Glomerular endothelial cell (primary cell): Measurements from ENCODE around the gene RIN3. TPM values are rescaled to one million over a fixed set of nuclear protein-coding genes. Genes with fewer than 3 reads are reported as not detected.

ENCODE experiments used
- DNase-seq: peaks from one replicate; pipeline ENCODE4 v3.0.0-alpha.2; 2011; ENCODE audit warnings: low read depth, low spot score; ENCODE audit errors: extremely low read depth
- total RNA-seq: library from RNA; depleted of rRNA; stranded (reverse); fragments of >200 nt; gene quantifications from 2 replicates; pipeline ENCODE4 v1.2.3, GENCODE V29; 2015

The RIN3 gene
- total RNA-seq, 1 donor from 2014 or later: 51.1 TPM

DNA sequence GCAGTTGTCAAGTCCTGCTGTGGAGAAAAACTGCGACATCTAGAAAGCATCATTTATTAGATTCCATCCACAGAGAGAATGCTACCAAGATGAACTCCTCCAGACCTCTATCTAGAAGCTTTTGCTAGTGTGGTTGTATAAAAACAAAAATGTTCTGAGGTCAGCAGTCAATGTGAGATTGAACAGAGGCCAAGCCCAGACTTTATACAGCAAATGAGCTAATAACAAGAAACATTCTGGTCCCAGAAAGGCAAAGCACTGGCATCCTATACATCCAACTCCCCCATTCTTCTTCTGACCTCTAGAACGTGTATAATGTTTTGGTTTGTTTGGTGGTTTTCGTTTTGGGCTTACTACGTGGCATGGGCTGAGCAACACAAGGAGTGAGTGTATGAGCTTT, 26.7 kb upstream of the RIN3 start:
- no peak for DNase-seq

- DNase-seq: no peak
These were observed 26.0 kb upstream of the RIN3 start for GRCh38 chr14:92487513-92488133.

GRCh38 chr14:92489394-92490238, 24.0 kb upstream of the RIN3 start:
- no peak for DNase-seq

DNA sequence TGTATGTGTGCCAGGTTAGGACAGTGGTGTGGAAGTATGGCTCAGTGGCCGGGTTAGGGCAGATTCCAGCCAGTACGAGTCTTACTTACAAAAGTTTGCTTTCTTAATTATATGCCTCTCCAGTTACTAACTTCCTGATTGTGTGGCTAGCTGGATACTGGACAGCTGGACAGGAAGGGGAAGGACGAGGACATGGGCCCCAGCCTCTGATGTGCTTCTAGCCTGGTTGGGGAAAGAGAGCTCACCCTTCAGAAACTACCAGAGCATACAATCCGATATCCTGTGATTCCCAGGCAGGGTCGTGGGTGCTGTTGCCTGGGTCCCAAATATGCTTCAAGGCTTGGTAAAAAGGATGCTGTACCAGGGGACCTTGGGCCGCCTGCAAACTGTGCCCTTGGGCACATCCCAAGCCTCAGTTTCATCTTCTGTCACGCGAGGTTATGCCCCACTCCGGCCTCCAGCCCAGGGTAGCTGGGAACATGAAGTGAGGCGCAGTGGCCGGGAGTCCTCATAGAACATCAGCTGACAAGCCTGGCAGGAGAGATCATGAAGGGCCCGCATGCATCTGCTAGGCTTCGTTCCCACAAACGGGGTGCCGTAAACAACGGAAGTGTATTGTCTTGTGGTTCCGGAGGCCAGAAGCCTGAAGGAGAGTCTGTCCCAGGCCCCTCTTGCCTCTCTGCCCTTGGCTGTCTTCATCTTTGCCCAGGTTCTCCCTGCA, 23.2 kb upstream of the RIN3 start:
- DNase-seq: no peak

DNA sequence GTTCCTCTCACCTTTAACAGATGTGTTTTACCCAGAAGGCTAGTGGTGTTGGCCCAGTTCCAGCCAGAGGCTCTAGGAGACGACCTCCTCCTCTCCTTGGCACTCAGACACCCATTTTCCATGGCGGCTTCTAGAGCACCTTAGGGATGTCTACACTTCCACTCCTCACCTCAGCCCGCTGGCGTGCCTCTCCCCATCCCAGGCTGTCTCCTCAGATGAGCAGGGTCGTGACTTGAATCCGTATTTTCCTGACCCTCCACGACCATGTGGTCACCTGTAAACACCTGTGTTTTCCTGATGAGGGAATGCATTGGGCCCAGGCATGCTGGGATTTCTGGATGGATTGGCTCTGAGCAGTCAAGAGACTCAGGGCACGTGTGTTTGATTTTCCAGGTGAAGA, 21.8 kb upstream of the RIN3 start:
- no peak for DNase-seq

DNA sequence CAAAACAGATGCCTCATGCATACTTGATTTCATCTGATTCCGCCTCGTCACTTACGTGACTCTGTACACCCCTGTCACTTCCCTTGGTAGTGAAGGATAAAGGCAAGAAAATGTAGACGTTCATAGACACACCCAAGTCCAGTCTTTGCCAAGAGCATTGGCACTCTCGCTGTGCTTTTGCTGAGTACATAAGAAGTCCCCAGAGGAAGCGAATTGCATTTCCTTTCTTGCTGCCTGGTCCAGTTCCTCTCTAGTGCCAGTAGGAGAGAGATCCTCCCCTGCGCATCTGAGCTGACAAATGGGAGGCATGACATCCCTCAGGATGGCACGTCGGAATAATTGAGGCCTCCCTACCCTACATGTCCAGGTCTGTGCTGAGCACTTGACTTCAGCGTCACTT, 21.3 kb upstream of the RIN3 start:
- no peak for DNase-seq

GRCh38 chr14:92493024-92493423, 20.6 kb upstream of the RIN3 start:
- no peak for DNase-seq

GRCh38 chr14:92493492-92493891, 20.1 kb upstream of the RIN3 start:
- DNase-seq: no peak

DNA sequence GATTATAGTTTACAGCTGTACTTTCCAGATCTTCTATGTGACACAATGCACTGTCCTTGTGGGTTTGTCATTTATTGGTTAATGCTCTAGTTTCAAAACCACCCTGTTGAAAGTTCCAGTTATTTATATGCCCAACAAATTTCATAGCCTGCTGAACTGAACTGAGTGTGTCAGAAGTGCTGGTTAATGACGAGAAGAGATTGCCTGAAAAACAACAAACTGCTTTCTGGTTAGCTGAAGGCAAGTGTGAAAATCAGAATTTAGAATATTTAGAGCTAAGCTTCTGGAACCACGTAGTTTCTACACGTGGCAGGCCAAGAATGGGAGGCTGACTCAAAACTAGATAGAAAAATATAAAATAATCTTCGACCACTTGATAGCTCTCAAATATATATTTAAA, 19.1 kb upstream of the RIN3 start:
- DNase-seq: no peak

GRCh38 chr14:92495027-92495426, 18.6 kb upstream of the RIN3 start:
- no peak for DNase-seq

GRCh38 chr14:92496191-92496857, 17.3 kb upstream of the RIN3 start:
- DNase-seq: no peak

- no peak for DNase-seq
These were observed 16.2 kb upstream of the RIN3 start for GRCh38 chr14:92497391-92497790.

GRCh38 chr14:92499234-92499633, 14.3 kb upstream of the RIN3 start:
- no peak for DNase-seq

- no peak for DNase-seq
These were observed 13.1 kb upstream of the RIN3 start for GRCh38 chr14:92500491-92500941.

- DNase-seq: no peak
These were observed 11.7 kb upstream of the RIN3 start for GRCh38 chr14:92501891-92502351.

DNA sequence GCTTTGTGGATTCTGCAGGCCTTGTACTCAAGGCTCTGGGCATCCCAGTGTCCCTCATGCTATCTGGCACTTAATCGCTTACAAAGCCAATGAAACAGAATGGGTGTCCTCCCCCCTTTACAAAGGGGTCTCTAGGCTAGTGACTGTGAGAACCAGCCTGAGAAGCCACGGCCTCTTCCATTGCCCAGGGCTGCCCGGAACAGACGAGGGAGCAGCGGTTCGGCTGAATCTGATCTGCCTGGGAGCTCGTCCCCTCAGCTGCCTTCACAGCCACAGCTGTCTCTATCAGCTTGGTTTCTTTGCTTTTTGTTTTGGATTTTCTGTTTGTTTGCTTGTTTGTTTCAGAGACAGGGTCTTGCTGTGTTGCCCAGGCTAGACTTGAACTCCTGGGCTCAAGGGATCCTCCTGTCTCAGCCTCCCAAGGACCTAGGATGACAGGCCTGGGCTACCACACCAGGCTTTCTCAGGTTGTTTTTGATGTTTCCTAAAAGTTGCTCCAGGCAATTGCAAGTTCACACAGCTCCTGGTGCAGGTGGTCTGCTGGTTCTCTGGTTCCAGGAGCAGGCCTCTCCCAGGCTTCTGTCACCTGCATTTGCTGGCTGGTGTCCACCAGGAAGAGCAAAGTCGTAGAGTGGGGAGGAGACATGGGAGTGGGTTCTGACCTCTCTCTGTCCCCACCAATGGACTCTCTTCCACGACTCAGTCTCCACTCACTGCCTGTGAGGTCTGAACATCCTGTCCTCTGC, 10.9 kb upstream of the RIN3 start:
- DNase-seq: no peak

DNA sequence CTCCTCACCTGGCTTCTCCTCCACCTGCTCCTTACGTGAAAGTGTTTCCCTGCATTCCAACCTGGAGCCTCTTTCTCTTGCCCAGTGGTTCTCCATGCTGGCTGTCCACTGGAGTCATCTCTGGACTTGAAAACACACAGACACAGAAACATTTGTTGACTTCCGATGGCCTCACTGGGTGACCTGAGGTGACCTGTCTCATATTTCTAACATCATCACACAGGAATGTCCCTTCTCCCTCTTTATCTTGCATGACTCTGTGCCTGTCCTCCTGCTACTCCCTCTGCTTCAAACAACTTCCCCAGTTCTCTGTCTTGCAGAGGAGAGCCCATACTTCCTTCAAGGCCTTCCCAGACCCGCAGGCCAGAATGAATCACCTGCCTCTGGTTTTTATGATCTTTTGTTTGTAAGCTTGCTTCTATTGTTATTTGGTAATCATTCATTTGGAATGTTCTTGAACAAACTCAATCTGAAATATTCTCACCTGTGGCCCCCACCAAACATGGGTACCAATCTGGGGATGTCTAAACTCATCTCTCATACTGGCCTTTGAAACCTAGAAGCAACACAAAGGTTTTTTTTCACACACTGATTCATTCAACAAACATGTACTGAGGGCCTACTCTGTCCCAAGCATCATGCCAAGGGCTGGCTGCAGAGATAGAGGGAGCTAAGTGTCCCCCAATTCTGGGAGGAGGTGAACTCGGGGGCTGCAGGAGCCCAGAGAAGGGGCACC, 9.7 kb upstream of the RIN3 start:
- DNase-seq: no peak

DNA sequence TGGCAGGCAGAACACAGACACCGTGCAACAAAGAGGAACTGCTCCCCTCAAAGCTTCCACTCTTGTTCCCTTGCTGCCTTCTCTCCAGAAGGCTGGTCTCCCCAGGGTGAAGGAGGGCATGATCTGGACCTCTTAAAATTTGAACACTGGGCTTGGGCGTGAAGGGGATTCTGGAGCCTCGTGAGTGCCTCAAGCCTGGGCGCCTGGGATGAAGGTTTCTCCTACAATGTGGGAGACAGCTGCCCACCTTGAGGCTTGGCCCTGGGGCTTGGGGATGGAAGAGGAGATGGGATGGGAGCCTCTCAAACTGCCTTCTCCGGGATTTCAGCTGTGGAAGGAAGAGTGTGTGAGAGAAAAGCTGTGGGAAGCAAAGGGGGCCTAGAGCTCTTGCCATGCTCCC, 7.8 kb upstream of the RIN3 start:
- DNase-seq: no peak

GRCh38 chr14:92506231-92506630, 7.3 kb upstream of the RIN3 start:
- no peak for DNase-seq
